NCI-H1092 (cell line): Measurements from ENCODE around the gene LRBA.

ENCODE experiments used
- DNase-seq: peaks from one replicate; lab custom pipeline; 2025; lab: John Stamatoyannopoulos, UW

The LRBA gene

DNA sequence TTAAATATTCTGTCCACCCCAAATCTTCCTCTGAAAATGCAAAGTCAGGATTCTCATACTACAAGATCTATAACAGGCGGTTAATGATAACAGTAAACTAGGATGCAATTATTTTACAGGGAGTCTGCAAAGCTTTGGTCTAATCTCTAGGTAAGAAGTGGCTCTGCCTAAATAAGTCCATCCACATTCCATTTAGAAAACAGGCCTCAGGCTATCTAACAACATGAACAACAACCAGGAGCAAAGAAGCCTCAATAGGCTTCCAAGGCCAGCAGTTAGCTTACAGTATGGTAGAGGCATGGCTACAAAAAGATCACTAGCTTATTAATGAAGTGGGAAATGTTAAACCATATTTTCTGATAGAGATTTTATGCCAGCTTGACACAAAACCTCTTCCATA, 426.8 kb downstream of the LRBA start:
- no peak for DNase-seq

DNA sequence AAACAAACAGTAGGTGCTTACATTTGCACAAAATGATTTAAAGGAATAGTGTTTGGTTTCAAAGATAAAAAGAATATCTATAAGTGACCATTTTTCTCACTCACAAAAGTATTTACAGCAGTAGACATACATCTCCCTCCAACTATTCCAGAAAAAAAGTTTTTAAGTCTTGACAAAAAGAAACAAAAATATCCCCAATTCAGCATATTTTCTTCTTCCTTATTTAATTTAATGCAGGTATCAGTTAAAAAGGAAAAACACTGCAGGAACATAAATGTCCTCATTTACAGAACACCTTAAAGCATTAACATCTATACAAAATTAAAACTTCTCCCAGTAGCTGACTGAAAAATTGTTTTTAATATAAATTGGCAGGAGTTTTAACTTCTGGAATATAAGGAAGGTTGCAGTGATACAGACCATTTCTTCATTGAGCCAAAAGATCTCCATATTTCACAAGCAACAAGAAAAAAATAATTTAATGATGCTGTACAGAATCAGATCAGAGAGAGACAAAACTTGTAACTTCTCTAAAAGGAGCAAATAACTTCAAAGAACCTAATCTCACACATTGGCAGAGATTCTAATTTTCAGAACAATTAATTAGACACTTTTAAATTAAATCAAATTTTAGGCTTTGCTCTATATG, 428.8 kb downstream of the LRBA start:
- DNase-seq: no peak

DNA sequence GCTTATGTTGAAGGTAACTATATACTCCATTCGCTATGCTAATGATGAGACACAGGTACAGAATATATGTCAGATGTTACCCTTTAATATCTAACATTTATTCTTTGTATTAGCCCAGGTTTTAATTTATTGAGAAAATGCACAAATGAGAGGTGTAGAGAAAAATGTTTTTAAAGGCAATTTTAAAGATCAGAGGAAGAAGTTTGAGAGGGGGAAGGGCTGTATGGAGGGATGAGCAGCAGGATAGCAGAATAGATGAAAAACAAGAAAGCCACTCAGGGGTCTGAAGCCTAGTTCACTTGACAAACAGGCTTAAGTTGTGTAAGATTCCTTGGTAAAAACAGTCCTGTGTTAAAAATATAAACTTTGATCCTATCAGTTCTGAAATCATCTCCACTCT, 429.5 kb downstream of the LRBA start:
- no peak for DNase-seq

DNA sequence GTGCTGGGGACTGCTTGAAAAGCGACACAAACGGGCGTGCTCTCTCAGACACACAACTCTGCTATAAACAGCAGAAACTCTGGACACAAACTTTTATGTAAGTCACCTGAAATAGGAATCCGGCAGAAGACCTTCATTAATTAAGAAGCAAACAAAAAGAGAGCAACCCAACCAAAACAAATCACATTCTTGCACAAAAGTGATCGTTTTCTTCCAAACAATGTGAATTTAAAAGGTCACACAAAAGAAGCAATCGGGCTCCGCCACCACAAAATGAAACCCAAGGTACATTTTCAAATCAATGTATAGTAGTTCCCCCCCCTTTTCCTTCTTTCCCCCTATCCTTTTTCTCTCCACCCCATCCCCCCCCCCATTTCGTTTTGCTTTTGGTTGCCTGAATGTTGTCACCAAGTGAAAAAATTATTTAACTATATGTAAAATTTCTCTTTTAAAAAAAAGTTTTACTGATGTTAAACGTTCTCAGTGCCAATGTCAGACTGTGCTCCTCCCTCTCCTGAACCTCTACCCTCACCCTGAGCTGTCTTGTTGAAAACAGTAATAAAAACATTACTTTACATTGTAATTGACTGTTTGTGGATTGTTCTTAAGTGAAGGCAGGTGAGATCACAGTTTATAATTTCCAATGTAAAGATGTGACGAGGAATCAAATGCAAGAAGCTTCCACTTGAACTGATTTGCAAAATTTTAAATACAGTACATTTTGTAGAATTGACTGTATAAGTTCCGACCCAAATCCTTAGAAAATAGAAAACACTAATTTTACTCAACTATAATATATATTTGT, 430.8 kb downstream of the LRBA start:
- DNase-seq: no peak

DNA sequence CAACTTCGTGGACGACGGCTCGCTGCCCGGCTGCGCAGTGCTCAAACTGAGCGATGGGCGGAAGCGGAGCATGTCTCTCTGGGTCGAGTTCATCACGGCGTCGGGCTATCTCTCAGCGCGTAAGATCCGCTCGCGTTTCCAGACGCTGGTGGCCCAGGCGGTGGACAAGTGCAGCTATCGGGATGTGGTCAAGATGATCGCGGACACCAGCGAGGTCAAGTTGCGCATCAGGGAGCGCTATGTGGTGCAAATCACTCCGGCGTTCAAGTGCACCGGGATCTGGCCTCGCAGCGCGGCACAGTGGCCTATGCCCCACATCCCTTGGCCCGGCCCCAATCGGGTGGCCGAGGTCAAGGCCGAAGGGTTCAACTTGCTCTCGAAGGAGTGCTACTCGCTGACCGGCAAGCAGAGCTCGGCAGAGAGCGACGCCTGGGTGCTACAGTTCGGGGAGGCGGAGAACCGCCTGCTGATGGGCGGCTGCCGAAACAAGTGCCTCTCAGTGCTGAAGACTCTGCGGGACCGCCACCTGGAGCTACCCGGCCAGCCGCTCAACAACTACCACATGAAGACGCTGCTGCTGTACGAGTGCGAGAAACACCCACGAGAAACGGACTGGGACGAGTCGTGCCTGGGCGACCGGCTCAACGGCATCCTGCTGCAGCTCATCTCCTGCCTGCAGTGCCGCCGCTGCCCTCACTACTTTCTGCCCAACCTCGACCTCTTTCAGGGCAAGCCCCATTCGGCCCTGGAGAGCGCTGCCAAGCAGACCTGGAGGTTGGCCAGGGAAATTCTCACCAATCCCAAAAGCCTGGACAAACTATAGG, 431.6 kb downstream of the LRBA start:
- DNase-seq: no peak

DNA sequence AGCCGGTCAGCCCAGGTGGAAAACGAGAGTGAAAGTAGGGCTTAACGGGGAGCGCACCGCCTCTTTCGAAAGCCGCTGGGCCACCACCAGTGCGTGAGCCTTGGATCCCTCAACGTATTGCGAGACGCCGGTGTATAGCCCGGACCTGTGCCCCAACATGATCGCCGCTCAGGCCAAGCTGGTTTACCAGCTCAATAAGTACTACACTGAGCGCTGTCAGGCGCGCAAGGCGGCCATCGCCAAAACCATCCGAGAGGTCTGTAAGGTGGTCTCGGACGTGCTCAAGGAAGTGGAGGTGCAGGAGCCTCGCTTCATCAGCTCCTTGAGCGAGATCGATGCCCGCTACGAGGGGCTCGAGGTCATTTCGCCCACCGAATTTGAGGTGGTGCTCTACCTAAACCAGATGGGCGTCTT, 432.2 kb downstream of the LRBA start:
- DNase-seq: no peak

DNA sequence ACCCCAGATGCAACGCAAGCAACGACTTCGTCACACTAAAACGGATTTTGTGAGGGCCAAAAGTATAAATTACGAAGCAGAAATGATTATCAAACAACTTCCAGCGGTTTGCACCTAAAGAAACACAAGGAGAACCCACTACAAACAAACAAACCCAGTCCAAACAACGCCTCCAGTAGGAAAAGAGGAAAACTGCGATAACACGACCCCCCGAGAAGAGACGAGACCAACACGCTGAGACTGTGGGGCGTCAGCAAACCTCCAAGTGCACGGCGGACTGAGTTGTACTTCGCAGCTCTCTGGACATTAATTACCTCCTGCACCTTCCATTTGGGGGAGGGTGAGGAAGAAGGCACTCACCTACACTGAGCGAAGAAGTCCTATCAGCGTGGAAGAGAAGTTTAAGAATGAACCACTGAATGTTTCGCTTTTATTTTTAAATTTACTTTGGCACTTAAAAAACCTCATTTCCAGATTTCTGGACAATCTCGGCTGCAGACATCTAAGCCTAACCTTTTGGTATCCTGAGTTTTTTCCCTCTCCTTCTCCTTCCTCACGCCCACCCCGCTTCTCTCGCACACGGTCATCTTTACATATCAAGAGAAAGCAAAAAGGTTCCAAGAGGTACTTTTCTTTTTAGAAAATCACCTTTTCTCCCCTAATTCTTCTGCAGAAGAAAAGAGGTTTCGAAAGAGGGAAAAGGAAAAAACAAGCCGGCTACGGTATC, 432.8 kb downstream of the LRBA start, which contains the start of gene MAB21L2:
Gene MAB21L2, plus strand, starts transcription at position 6 of the 727 bp plus-strand sequence. CDS start 879 bp downstream, outside the sequence.
- no peak for DNase-seq

DNA sequence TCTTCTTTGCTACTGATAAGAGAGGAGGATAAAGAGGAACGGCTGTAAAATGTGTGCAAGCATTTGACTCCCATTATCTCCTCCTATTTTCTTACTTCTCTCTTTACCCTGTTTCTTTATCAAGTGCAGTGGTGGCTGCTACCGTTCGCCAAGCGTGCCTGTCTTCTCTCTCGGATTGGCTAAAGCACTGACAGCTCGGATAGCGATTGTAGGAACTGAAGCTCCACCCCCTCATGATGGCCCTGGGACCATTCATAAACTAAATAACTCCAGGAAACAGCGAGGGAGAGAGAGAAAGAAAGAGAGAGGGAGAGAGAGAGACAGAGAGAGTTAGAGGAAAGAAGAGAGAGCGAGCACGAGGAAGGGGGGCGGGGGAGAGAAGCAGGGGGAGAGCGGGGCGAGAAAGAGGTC, 433.4 kb downstream of the LRBA start:
- DNase-seq: no peak

DNA sequence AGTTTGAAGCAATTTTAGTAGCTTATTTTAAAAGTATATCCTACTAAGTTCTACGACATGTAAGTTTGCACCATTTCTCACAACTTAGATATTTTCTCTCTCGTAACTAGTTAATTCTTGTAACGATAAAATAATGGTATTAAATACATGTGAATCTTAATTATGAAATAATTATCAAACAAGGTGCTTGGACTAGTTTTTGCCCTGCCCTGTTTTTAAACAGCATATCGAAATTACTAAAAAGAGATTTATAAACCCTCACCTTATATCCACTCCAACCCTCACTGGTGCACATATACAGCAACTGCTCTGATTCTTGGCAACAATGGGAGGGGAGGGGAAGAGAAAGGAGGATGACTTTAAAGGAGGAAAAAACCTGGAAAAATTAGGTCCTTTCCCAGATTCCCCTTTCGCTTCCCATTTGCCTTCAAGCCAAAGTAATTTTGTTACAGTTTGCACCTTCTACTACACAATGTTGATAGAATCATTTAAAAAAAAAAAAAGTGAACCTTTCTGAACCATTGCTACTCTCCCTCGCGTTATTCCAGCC, 434.0 kb downstream of the LRBA start:
- no peak for DNase-seq

DNA sequence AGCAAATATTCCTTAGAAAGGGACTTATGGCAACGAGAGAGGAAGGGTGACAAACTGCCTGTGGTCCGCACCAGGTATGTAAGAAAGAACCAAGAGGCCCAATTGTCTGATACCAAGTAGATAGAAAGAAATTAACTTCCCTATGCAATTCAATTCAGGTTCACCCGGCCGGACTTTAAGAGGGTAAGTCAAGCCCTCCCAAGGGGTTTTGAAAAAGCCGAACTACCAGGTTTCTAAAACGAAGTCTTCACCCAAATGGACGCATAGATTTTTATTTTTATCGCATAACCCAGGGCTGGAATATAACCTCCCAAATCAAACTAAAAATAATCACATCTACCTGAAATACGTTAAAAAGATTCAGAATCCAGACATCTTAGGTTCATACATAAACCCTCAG, 434.8 kb downstream of the LRBA start:
- DNase-seq: no peak

DNA sequence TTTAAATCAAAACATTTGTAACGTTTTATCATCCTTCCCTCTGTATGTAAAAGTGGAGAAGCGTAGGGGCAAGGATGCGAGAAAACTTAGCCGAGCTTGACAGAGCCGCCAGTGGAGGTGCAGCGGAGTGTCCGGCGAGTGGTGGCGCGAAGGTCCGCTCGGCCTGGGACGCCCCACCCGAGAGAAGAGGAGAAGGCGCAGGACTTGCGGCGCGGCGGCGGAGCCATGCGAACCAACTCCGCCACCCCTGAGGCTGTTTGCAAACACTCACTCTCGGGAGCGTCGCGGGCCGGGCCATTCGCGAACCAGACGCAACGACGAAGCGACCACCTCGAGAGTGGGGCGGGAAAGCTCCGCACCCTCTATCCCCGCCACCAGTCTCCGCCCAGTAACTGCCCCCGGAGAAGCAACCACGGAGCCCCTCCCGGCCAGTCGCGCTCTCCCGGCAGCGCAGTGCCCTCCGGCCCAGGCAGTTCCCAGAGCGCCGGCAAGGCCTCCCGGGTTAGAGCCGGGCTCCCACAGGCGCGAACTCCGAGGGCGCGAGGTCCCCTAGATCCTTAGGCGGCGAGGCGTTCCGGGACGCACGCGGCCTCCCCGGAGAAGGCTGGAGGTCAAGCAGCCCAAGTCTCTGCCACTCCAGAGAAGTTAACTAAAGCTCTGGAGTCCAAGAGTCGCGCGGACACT, 435.4 kb downstream of the LRBA start:
- DNase-seq: no peak

DNA sequence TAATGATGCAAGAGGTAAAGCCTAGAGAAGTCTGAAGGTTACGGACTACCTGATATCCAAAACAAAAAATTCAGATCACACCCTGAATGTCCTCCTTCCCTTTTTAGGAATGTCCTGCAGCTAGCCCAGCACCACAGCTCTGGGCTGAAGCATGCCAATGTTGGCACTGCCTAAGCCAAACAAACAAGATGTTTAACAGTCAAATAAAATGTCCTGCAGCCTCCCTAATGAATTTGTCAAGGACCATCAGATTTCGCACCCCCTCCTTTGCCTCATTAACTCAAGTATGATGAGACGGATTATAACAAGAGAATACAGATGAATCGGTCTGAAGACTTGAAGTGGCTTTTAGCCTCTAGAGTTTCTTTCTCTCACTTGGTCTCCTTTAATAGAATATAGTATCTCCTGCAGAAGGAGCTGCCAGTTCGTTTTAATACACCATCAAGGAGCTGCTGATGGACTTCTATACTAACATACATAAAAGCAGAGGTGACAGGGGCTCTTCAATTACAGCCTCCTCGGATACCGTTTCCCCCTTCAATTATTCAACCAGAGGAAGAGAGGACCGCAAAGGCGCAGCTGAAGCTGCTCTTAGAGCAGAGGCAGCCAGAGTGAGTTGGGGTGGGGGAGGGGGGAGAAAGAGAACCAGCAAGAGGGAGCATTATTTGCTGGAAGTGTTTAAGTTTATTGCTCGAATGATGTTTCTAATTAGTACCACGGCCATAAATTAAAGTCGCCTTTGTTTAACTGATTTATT, 436.2 kb downstream of the LRBA start:
- DNase-seq: no peak

DNA sequence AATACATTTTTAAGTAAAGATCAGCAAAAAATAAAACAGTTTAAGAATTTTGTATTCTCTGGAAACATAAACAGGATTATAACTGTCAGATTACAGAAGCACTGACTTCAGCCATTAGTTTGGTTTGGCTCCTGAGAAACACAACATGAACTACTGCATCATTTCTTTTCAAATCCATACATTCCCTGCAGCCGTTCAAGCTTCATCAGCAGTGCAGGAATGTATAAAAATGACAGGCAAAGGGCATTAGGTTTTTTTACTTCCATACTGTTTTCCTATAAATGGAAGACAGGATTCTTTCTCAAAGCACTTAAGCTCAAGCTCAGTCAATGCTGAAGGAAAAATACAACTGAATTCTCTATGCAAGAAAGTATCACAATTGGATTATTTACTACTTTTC, 437.3 kb downstream of the LRBA start:
- no peak for DNase-seq

DNA sequence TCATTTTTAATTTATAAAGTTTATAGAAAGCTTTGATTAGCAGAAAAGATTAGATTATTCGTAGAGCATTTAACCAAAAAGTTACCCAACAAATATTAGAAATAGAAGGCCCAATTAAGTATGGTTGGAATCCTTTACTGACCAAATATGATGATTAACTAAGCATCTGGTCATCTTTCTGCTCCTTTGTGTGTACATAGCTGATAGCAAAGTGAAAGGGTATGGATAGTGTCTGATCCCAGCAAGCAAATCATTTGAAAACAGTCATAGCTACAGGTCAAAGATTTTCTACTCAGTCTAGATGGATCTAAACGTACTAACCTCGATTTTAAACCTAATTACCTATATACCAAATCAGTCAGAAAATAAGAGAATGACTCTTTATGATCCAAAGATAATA, 440.4 kb downstream of the LRBA start:
- DNase-seq: no peak

DNA sequence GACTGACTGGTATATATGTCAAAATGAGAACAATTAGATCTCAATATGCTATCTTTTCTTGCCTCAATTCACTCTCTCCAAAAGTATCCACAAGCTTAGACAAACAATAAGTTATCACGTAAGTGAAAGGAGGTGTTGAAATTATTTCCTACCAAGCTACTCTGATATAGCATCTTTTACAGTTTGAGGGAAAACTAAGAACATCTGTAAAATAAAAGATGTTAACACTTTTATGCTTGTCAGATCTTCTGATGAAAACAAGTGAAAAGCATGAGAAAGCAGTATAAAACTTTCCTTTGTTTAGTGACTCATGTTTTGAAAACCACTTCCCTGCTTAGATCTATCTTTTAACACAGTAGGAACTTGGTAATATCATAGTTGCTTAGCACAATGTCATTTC, 441.6 kb downstream of the LRBA start:
- no peak for DNase-seq

DNA sequence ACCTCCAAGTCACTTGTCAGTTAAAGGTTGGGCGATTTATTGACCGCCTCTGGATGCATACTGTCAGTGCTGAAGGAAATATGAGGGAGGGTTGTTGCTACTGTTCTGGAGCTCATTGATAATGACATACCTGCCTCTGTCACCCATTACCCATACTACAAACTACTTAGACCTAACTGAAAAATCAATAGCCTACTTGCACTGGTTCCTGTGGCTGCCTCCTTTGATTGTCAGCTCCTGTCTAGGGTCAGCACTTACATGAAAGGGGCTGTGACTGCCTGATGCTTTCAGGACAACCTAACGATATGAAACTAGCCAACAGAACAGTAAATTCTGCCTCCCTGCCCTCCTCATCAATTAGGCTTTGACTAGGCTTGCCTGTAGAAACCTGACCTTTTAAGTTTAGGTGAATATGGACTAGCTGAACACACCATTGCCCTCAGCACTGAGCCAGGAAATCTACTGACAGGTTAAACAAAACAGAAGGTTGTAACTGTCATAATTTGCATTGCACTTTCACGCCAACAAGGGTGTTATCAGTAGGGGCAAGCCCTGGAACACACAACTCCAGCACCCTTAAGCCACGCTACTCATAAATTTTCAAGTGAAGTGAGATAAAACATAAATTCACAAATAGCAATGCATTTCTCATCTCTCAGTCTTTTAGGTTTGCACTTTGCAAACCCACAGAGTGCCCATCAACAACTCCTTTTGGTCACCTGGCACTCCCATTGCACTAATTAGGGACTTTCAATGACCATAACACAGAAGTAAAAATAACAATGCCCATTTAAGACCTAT, 442.2 kb downstream of the LRBA start:
- DNase-seq: no peak

DNA sequence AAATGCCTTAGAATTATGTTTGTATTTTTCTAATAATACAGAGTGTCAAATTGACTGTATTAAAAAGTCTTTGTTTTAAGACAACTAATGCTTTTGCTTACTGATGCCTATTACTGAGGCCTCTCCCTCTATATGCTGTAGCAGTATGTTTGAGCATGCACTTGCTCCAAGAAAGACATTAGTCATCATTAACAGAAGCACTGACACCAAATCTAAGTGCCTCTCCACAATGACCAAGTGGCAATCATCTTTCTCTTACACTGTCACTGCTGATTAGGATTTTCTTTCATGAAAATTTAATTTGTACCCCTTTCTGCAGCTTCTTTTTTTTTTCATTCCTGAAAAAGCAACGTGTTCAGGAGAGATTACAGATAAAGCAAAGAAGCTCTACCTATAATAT, 444.2 kb downstream of the LRBA start:
- no peak for DNase-seq

DNA sequence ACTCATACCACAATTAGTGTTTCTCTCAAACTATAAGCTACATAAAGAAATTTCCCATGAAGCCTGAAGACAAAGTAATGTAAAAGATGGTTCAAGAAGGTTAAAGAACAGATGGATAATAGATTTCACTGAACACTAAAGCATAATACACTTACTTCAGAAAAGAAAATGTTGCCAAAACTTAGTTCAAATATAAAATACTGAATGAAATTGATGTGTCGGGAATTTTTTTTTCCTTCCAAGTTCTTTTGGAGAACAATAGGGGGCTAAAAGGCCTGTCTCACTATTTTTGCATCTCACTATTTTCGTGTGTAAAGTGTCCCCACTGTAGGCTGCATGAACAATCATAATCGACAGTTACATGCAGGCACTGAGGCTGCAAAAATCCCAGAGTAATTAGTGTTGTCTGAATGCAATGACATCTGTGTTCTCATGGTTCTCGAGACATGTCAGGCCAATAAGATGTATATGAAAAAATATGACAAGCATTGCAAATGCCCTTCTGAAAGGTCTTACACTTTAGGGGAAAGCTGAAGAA, 445.0 kb downstream of the LRBA start:
- no peak for DNase-seq

DNA sequence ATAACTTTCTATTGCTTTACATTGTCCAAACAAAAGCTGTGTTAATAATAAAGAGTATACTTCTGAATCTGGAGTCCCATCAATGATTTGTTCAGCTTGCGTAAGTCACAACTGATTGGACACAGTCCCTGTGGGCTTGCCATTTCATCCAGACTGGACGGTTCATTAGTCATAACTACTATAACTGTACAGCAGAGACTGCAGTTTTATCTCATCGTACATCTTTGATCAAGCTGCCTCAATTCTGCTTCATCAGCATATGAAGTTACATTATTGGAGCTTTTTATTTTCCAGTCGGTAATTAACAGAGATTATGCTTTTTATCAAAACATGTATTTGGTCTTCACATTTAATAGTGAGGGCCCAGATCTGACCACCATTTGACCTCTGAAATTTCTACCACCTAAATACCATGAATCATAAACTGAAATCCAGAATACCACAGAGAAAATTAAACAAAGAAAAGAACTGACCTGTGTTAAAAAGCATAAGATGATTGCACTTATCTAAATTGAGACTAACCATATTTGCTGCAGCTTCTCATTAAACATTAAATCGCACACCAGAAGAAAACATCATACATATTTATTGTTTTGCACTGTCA, 445.6 kb downstream of the LRBA start:
- no peak for DNase-seq
